ENCODE results near the gene GATC.
"Not testable (repeated sequence)": the region's sequence is repeated elsewhere in the genome, so short reads cannot be mapped to it uniquely, and the experiment has no call there.

Gene GATC

DNA sequence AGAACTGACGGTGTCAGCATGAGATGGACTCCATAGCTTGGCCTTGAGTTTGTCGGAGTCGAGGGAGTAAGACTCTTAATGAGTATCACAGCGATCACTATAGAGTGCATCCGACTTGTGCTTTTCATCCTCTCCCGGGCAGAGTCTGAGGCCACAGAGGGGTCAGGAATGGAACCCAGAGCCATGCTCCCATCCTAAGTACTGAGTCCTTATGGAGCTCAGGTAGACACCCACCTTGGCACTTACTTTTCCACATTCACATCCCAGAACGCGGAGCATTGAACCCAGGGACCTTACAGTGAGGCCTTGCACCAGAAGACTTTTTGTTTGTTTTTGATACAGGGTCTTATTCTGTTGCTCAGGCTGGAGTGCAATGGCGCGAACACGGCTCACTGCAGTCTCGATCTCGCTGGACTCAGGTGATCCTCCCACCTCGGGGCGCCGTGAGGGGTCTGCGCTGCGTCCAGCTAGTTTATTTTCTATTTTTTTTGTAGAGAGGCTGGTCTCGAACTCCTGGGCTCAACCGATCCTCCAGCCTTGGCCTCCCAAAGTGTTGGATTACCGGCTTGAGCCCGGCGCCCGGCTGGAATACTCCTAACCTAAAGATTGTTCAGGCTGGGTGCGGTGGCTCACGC, 24.0 kb downstream of the GATC start:
- Mint-ChIP-seq H3K27me3 (no peaks in the 10 kb centered on the region), H3K9me3 (no peaks in the 10 kb centered on the region), H3K36me3 (ENCODE audit: low read depth) (peaks cover 40% of the 10 kb centered on the region), H3K4me1 (ENCODE audit: low read depth) (peaks cover 43% of the 10 kb centered on the region), H3K4me3 (peak overlapping the region; percentile 97), H3K27ac (peak overlapping the region; percentile 83)
- DNase-seq: no peak

DNA sequence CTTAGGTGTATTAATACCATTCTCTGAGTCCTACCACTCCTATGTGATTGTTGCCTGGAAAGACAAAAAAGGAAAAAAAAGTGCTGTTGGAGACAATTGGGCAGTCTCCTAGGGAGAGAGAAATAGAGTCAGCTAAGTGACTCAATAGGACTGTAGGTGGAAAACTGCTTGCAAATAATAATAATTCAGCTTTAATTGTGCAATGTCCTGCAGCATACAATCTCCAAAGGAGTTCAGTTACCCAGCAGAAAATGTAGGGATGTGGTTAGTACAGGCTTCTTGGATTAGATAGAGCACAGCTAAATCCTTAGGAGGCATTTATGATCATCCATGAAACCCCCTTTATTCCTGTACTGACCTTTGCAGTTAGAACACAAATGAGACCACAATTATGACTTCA, 26.3 kb downstream of the GATC start:
- no peaks in the 10 kb centered on the region for H3K27me3 Mint-ChIP-seq
- H3K4me1 Mint-ChIP-seq (ENCODE audit: low read depth): peaks cover 22% of the 10 kb centered on the region
- no peaks in the 10 kb centered on the region for H3K9me3 Mint-ChIP-seq
- DNase-seq: no peak
- peaks cover 18% of the 10 kb centered on the region for H3K36me3 Mint-ChIP-seq (ENCODE audit: low read depth)
- H3K27ac Mint-ChIP-seq: no peak overlapping the region
- no peak overlapping the region for H3K4me3 Mint-ChIP-seq

DNA sequence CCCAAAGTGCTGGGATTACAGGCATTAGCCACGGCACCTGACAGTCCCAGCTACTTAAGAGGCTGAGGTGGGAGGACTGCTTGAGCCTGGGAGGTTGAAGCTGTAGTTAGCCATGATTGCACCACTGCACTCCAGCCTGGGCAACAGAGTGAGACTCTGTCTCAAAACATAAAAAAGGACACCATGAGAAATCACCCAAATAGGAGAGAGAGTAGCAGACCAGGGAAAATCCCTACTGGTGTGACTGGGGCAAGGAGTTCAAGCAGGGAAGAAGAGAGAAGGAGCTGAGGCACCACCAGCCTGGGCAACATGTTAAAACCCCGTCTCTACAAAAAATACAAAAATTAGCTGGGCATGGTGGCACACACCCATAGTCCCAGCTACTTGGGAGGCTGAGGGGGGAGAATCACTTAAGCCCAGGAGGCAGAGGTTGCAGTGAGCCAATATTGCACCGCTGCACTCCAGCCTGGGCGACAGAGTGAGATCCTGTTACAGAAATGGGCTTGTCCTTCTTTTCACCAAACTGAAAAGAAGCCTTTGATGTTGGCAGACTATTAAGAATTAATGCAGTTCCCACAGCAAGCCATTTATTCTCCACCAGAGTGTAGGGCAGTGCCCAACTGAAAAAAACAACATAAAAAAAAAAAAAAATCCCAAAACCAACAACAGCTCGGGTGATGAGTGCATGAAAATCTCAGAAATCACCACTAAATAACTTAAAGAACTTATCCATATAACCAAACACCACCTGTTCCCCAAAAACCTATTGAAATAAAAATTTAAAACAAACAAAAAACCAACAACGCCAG, 27.8 kb downstream of the GATC start:
- Mint-ChIP-seq H3K4me3 (no peak overlapping the region), H3K4me1 (ENCODE audit: low read depth) (peaks cover 15% of the 10 kb centered on the region)

DNA sequence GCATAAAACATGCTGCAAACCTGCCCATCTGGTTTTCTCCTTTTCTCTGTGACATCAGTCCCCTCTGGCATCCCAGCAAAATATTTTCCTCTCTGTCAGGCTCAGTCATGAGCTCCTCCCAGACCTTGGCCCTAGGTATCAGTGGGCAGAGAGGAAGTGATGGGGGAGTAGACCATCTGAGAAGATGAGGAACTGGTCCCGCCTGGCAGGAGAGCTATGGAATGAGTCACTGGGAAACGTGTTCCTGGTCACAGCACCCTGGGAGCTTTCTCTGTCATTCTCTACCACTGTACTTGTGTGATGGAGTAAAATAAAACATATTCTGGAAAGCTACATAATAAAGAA, 28.3 kb downstream of the GATC start:
- no peak overlapping the region for H3K27ac Mint-ChIP-seq
- no peaks in the 10 kb centered on the region for H3K27me3 Mint-ChIP-seq
- H3K36me3 Mint-ChIP-seq (ENCODE audit: low read depth): peaks cover 7% of the 10 kb centered on the region
- no peaks in the 10 kb centered on the region for H3K9me3 Mint-ChIP-seq
- no peak overlapping the region for H3K4me3 Mint-ChIP-seq
- peaks cover 15% of the 10 kb centered on the region for H3K4me1 Mint-ChIP-seq (ENCODE audit: low read depth)
- no peak for DNase-seq

More for the DNA sequence above, 27.8 kb downstream of the GATC start:
- Mint-ChIP-seq H3K27ac (no peak overlapping the region), H3K27me3 (no peaks in the 10 kb centered on the region), H3K9me3 (no peaks in the 10 kb centered on the region), H3K36me3 (ENCODE audit: low read depth) (peaks cover 7% of the 10 kb centered on the region)
- DNase-seq: no peak

DNA sequence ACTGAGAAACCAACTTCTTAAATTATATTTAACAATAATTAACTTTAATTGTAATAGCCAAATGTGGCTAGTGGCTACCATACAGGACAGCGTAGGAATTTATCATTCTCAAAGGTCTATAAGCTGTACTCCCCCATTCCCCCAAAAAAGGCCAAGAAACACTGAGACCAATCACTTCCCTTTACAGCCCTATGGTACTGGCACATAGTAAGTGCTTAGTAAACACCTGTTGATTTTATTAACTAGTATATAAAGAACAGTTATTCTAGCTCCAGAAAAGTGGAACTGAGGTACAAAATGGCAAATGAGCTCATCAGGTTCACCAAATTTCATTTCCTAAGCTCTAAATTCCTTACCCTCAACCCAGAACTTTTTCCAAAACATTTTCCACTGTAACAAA, 29.4 kb downstream of the GATC start:
- Mint-ChIP-seq H3K27me3 (no peaks in the 10 kb centered on the region), H3K27ac (no peak overlapping the region), H3K36me3 (ENCODE audit: low read depth) (no peaks in the 10 kb centered on the region), H3K9me3 (no peaks in the 10 kb centered on the region), H3K4me1 (ENCODE audit: low read depth) (peaks cover 12% of the 10 kb centered on the region), H3K4me3 (no peak overlapping the region)
- DNase-seq: no peak

DNA sequence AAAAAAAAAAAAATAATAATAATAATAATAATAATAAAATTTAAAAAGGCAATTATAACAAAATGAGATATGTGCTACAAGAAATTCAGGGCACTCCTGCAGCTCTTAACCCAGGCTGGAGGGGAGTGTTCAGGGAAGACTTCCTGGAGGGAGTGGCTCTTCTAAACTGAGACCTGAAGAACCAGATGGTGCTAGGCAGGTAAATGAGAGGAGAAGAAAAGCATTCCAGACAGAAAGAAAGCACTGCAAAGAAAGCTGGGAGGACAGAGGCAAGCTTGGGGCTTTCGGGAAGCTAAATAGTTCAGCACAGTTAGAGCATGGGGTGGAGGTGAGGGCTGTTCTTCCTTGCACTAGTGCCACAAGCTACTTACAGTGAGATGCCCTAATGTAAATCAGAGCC, 33.2 kb downstream of the GATC start:
- Mint-ChIP-seq H3K27me3 (no peaks in the 10 kb centered on the region), H3K4me1 (ENCODE audit: low read depth) (peaks cover 8% of the 10 kb centered on the region), H3K27ac (no peak overlapping the region), H3K9me3 (no peaks in the 10 kb centered on the region), H3K4me3 (no peak overlapping the region), H3K36me3 (ENCODE audit: low read depth) (peaks cover 5% of the 10 kb centered on the region)
- DNase-seq: no peak

DNA sequence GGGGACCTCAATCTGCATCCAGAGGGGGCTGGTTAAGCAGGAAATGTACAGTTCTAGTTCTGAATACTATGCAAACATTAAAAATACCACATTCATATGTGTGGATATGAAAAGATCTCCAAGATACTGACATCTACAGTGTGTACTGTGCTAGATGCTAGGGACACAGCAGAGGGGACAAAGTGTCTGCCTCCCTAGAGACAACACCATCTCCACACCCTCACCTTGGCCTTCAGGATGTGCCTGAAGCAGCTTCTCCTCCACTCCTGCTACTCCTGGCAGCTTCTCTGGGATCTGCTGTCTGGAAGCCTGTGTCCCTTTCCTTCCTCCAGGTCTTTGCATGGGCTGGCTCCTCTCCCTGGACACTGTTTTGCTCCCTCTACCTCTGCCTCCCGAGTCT, 34.0 kb downstream of the GATC start:
- no peak overlapping the region for H3K4me3 Mint-ChIP-seq
- peak overlapping the region; percentile 13 for H3K27ac Mint-ChIP-seq
- H3K4me1 Mint-ChIP-seq (ENCODE audit: low read depth): peaks cover 8% of the 10 kb centered on the region
- H3K27me3 Mint-ChIP-seq: no peaks in the 10 kb centered on the region
- no peaks in the 10 kb centered on the region for H3K9me3 Mint-ChIP-seq
- H3K36me3 Mint-ChIP-seq (ENCODE audit: low read depth): peaks cover 5% of the 10 kb centered on the region
- DNase-seq: no peak

DNA sequence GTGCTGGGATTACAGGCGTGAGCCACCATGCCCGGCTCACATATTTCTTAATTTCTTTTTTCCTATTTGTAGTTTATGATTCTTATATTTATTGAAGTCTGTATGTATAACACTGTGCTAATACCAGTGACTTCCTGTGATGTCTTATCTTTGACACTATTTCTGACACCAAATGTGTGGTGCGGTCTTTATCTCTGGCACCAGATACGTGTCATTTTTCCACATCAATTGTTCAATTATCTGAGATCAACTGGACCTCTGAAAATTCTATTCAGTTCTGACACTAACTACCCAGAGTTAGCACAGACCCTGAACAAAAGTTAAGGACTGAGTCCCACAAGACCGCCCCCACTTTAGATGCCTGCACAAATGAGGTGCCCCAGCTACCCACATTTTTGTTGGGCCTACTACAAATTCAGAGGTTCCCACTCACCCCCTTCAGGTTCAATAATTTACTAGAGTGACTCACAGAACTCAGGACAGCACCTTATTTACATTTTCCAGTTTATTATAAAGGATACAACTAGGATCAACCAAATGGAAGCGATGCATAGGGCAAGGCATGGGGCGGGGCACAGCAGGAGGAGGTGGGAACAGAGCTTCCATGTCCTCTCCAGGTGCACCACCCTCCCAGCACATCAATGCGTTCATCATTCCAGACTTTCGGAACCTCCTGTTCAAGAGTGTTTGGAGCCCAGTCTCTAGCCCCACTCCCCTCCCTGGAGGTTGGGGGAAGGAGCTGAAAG, 35.0 kb downstream of the GATC start:
- Mint-ChIP-seq H3K4me1 (ENCODE audit: low read depth) (peaks cover 8% of the 10 kb centered on the region), H3K27ac (no peak overlapping the region), H3K36me3 (ENCODE audit: low read depth) (peaks cover 5% of the 10 kb centered on the region), H3K9me3 (no peaks in the 10 kb centered on the region), H3K27me3 (no peaks in the 10 kb centered on the region), H3K4me3 (no peak overlapping the region)
- no peak for DNase-seq

DNA sequence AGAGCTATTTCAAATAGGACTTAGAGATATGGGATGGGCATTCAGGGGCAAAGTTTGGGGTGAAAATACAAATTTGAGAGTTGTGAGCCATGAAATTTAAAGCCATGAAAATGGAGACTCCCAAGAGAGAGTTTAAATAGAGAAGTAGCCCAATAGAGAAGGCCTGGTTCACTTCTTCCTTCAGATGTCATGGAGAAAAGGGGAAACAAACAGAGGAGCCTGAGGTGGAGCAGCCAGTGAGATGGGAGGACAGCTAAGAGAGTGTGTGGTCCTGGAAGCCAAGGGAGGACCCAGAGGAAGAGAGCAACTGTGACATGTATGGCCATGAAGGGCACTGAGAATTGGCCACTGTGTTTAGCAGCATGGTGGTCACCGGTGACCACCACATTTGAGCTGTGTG, 37.4 kb downstream of the GATC start:
- Mint-ChIP-seq H3K27ac (no peak overlapping the region), H3K9me3 (no peaks in the 10 kb centered on the region), H3K27me3 (no peaks in the 10 kb centered on the region)

DNA sequence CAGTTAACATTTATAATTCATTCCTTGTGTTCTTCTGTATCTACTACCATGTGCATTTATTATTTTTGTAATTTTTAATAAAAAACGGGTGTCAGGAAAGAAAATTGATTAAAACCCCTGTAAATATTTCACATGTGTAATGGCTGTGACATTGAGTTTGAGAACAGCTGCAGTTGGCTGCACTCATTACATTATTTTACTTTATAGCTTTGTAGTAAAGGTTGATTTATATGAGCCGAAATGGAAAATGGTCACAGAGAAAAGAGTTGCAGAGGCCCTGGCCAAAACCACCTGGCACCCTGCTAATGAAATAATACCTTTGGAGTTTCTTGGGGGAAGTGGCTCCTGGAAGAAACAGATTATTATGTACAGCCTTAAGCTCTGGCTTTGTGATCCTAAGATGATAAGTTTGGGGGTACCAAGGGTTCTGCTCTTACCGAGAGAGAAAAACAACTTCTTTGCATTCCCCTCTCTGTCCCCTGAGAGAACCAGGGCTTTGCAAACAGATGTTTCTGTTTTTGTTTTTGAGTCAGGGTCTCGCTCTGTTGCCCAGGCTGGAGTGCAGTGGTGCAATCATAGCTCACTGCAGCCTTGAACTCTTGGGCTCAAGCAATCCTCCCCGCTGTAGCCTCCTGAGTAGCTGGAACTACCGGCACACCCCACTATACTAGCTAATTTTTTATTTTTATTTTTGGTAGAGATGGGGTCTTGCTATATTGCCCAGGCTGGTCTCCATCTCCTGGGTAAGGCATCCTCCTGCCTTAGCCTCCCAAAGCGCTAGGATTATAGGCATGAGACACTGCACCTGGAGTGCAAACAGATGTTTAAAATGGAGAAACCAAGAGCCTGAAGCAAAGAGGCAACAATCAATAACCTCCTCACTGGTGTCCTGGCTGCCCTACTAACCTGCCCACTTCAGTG, 40.0 kb downstream of the GATC start:
- peaks cover 13% of the 10 kb centered on the region for H3K36me3 Mint-ChIP-seq (ENCODE audit: low read depth)
- H3K9me3 Mint-ChIP-seq: no peaks in the 10 kb centered on the region
- peaks cover 3% of the 10 kb centered on the region for H3K4me1 Mint-ChIP-seq (ENCODE audit: low read depth)
- no peak overlapping the region for H3K27ac Mint-ChIP-seq
- no peak overlapping the region for H3K4me3 Mint-ChIP-seq
- no peak for DNase-seq
- H3K27me3 Mint-ChIP-seq: no peaks in the 10 kb centered on the region

More for the DNA sequence above, 37.4 kb downstream of the GATC start:
- no peak overlapping the region for H3K4me3 Mint-ChIP-seq
- H3K36me3 Mint-ChIP-seq (ENCODE audit: low read depth): peaks cover 13% of the 10 kb centered on the region
- no peak for DNase-seq
- H3K4me1 Mint-ChIP-seq (ENCODE audit: low read depth): peaks cover 8% of the 10 kb centered on the region

DNA sequence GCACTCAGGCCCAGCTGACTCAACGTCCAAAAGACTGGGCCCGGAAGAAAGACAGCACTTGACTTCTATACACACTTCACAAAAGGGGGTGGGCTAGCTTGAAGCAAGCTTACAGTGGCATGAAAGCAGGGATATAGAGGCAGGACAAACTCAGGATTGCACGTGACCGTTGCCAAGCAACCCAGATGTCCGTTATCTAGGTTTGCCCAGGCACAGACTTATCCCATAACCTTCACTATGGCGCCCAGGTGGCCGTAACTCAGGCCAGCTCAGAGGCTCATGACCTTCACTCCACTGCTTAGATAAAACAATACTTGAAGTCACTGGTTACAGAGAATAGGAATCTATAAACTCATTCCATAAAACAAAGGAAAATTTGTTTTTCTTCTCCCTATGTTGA, 41.3 kb downstream of the GATC start:
- H3K27ac Mint-ChIP-seq; H3K9me3 Mint-ChIP-seq; H3K36me3 Mint-ChIP-seq (ENCODE audit: low read depth); DNase-seq; H3K27me3 Mint-ChIP-seq; H3K4me3 Mint-ChIP-seq; H3K4me1 Mint-ChIP-seq (ENCODE audit: low read depth): not testable (repeated sequence)

DNA sequence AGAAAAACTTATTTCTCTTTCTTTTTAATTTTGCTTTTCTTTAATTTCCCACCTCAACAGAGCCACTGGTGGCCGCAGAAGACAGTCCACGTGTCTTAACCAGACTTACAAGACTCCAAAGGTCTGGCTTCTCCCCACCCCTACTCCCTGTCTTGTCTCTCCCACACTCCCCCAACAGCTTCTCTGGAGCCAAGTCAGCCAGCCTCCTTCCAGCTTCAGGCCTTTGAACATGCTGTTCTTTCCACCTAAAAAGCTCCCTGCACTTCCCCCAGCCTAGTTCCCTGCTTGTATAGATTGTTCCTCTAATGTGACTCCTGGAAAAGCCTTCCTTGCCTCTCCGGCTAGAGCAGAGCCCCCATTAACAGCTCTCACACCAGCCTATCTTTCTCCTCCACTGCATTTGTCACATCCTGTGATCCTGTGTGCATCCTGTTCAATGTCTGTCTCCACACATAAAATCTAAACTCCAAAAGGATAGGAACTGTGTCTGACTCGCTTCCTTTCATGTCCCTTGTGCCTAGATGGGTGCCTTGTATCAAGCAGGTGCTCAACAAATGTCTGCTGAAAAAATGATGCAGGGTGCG, 41.9 kb downstream of the GATC start:
- H3K4me3 Mint-ChIP-seq: no peak overlapping the region
- no peaks in the 10 kb centered on the region for H3K9me3 Mint-ChIP-seq
- DNase-seq: no peak
- no peak overlapping the region for H3K27ac Mint-ChIP-seq
- peaks cover 8% of the 10 kb centered on the region for H3K36me3 Mint-ChIP-seq (ENCODE audit: low read depth)
- H3K4me1 Mint-ChIP-seq (ENCODE audit: low read depth): no peaks in the 10 kb centered on the region
- H3K27me3 Mint-ChIP-seq: no peaks in the 10 kb centered on the region

DNA sequence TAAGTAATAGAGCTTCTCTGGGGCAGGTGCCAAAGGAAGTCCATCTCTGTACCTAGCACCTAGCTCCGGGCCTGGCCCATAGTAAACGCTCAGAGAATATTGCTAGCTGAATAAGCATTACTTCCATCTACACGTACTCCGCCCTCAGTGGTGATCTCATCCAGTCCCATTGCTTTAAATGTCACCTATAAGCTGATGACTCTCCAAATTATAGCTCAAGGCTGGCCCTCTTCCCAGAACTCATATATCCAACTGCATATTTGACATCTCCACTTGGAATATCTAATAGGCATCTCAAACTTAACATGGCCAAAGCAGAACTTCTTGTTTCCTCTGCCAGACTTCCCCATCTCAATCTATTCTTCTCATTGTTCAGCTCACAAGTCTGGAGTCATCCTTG, 42.8 kb downstream of the GATC start:
- Mint-ChIP-seq H3K4me3 (no peak overlapping the region), H3K27ac (no peak overlapping the region), H3K27me3 (no peaks in the 10 kb centered on the region), H3K36me3 (ENCODE audit: low read depth) (peaks cover 8% of the 10 kb centered on the region), H3K9me3 (no peaks in the 10 kb centered on the region), H3K4me1 (ENCODE audit: low read depth) (no peaks in the 10 kb centered on the region)
- no peak for DNase-seq

DNA sequence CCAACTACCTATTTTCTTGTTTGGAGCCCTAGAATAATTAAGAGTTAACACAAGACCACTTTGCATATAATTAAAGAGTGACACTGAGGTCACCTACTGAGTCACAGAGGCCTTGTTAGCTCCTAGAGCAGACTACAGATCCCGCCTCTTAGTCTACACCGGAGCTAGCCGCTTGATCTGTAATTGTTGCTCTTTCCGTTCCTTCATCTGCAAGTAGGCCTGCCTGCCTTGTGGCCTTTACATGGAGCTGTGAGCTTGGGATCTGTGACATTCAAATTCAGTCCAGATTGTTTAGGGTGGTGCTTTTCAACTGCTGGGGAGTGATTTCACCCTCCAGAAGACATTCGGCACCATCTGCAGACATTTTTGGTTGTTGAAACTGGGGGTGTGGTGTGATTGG, 44.1 kb downstream of the GATC start:
- Mint-ChIP-seq H3K4me3 (no peak overlapping the region), H3K36me3 (ENCODE audit: low read depth) (peaks cover 8% of the 10 kb centered on the region), H3K9me3 (no peaks in the 10 kb centered on the region)

More for the DNA sequence above, 44.1 kb downstream of the GATC start:
- no peaks in the 10 kb centered on the region for H3K27me3 Mint-ChIP-seq
- H3K4me1 Mint-ChIP-seq (ENCODE audit: low read depth): peaks cover 6% of the 10 kb centered on the region
- no peak for DNase-seq
- no peak overlapping the region for H3K27ac Mint-ChIP-seq
